Brain microvascular endothelial cell (primary cell): ENCODE data around the gene CADM1.

Source experiments
- DNase-seq: peaks from one replicate; pipeline ENCODE4 v3.0.0-alpha.2; 2020
- H3K27ac ChIP-seq: fragments of 250-450 bp; sonication (Bioruptor Pico); 2 replicates; pipeline ENCODE4 v1.5.1; 2020; ENCODE audit warnings: mild to moderate bottlenecking, moderate library complexity
- H3K27me3 ChIP-seq: fragments of 250-450 bp; sonication (Bioruptor Pico); replicated peaks from 2 replicates; pipeline ENCODE4 v1.5.1; 2020; ENCODE audit warnings: mild to moderate bottlenecking
- H3K36me3 ChIP-seq: fragments of 250-450 bp; sonication (Bioruptor Pico); replicated peaks from 2 replicates; pipeline ENCODE4 v1.5.1; 2020; ENCODE audit warnings: mild to moderate bottlenecking
- H3K4me3 ChIP-seq: 2 replicates; pipeline ENCODE4 v1.5.1; 2011; ENCODE audit warnings: low read depth, mild to moderate bottlenecking, control low read depth, low read length, moderate library complexity
- in situ Hi-C: cut with HindIII; loops from 2 replicates; pipeline ENCODE4 v1.10.0; 2017; ENCODE audit warnings: low sequenced_read_pairs, low pct_ligation_motif_present
- TF ChIP-seq, protein P1 (sequence below): IDR thresholded peaks from 2 replicates; pipeline ENCODE4 v1.5.1; 2011; ENCODE audit warnings: low read depth, mild to moderate bottlenecking, moderate library complexity, low read length, control low read depth, inconsistent platforms; ENCODE audit errors: missing control alignments

The CADM1 gene

DNA sequence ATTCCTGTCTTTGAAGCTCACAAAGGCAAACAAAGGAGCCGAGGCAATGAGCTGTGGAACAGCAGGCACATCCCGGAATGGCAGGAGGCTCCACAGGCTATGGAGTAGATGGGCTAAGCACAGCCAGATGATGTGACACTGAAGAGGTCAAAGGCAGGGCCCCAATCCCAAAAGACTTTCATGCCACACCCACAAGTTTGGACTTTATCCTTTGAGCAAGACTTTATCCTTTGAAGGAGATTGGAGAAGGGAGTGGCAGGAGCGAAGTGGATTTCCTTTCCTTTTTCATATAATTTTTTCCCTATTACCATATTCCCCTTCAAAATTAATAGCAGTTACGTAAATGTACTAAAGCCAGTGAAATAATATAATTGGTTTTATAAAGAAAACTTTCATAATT, 379.4 kb downstream of the CADM1 start:
- H3K4me3 ChIP-seq: no peak overlapping the region
- no peaks in the 10 kb centered on the region for H3K27me3 ChIP-seq
- DNase-seq: no peak
- no peaks in the 10 kb centered on the region for H3K36me3 ChIP-seq
- in situ Hi-C loops: no loop called here
- TF ChIP-seq, protein P1, sequence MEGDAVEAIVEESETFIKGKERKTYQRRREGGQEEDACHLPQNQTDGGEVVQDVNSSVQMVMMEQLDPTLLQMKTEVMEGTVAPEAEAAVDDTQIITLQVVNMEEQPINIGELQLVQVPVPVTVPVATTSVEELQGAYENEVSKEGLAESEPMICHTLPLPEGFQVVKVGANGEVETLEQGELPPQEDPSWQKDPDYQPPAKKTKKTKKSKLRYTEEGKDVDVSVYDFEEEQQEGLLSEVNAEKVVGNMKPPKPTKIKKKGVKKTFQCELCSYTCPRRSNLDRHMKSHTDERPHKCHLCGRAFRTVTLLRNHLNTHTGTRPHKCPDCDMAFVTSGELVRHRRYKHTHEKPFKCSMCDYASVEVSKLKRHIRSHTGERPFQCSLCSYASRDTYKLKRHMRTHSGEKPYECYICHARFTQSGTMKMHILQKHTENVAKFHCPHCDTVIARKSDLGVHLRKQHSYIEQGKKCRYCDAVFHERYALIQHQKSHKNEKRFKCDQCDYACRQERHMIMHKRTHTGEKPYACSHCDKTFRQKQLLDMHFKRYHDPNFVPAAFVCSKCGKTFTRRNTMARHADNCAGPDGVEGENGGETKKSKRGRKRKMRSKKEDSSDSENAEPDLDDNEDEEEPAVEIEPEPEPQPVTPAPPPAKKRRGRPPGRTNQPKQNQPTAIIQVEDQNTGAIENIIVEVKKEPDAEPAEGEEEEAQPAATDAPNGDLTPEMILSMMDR: no peak
- H3K27ac ChIP-seq: no peak overlapping the region

DNA sequence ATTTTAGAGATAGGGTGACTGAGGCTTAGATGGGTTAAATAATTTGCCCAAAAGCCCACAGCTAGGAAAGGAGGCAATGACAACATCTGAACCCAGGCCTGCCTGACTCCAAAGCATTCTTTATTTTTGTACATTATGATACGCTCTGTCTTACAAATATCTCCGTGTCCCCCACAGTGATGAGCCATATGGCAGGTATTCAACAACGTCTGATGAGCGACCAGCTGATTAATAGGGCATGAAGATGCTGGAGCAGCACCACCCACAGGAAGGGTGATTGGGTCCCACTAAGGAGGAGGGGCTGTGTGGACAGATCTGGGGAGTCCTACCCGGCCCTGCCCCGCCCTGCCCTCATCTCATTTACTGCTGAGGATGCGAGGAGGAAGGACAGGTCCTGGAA, 380.6 kb downstream of the CADM1 start:
- Histone ChIP-seq H3K36me3 (no peaks in the 10 kb centered on the region), H3K27ac (no peak overlapping the region), H3K4me3 (no peak overlapping the region), H3K27me3 (no peaks in the 10 kb centered on the region)
- TF ChIP-seq, protein P1: no peak
- in situ Hi-C loops: no loop called here
- no peak for DNase-seq

DNA sequence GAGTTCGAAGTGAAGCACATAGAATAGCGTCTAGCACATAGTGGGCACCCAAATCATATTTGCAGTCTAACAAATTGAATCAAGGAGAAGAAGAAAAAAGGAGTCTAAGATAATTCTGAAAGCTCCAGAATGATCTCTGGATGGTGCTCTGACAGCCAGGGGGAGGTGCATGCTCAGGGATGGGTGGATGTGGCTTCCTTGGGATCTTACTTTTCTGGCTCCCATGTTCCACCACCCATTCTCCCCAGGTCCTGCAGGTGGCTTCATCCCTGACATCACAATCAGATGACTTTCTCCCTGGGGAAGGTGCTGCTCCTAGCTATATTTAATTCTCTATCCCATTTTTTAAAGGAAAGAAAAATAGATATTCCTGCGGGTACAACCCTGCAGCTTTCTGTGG, 381.9 kb downstream of the CADM1 start:
- TF ChIP-seq, protein P1: no peak
- no peak for DNase-seq
- no peak overlapping the region for H3K4me3 ChIP-seq
- no peak overlapping the region for H3K27ac ChIP-seq
- H3K36me3 ChIP-seq: no peaks in the 10 kb centered on the region
- no peaks in the 10 kb centered on the region for H3K27me3 ChIP-seq
- in situ Hi-C loops: no loop called here
